Measurements from ENCODE around the gene UBAC2.
A peak's percentile ranks its signal among the peaks of the same experiment; 100 is the strongest.

The UBAC2 gene, protein sequence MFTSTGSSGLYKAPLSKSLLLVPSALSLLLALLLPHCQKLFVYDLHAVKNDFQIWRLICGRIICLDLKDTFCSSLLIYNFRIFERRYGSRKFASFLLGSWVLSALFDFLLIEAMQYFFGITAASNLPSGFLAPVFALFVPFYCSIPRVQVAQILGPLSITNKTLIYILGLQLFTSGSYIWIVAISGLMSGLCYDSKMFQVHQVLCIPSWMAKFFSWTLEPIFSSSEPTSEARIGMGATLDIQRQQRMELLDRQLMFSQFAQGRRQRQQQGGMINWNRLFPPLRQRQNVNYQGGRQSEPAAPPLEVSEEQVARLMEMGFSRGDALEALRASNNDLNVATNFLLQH

DNA sequence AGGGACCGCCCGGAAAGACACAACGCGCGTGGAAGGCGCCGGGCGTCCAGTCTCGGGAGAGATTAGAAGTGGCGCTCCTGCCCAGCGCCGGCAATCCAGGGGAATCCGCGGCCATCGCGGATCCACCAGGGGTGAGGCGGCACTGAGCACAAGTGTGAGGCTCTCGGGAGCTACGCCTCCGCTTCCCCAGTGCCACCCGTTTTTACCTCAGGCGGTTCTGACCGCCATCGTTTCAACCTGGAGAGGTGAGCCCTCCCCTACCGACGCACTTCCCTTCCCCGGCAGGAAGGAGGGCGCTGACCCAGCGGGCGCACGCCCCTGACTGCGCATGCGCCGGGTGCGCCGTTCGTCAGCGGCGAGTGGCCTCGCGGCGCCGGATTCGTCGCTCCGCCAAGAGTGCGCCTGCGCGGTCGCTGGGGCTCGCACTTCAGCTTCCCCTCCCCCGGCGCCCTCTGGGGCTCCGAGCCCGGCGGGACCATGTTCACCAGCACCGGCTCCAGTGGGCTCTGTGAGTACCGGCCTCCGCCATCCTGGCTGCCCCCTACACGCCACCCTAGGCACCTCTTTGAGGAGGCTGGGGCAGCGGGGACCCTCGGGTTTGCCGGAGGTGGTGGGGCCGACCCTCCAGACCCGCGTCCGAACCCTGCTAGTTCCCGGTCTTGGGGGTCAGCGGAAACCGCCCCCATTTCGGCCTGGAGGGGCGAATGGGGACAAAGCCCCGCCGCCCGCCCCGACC lies at the start of gene UBAC2:
Gene UBAC2 (plus strand): TSS at position 423 of the 736 bp plus-strand sequence. CDS start 55 bp downstream, at position 478.
- peak; percentile 100 for DNase-seq (ENCODE audit: low spot score)

DNA sequence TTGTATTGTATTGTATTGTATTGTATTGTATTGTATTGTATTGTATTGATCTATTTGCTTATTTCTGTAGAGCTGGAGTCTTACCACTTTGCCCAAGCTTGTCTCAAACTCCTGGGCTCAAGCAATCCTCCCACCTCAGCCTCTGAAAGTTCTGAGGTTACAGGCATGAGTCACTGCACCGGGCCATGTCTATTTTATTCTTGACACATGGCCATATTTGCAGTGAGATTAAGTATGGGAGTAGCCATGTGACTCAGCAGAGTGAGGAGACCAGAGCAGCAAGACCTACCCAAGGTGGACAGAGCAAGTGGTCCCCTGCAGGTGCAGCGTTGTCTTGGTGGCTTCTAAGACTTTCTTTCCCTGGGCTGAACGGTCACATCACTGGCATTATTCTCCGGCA lies 49.1 kb upstream of the UBAC2 start:
- DNase-seq (ENCODE audit: low spot score), result peak; percentile 18

DNA sequence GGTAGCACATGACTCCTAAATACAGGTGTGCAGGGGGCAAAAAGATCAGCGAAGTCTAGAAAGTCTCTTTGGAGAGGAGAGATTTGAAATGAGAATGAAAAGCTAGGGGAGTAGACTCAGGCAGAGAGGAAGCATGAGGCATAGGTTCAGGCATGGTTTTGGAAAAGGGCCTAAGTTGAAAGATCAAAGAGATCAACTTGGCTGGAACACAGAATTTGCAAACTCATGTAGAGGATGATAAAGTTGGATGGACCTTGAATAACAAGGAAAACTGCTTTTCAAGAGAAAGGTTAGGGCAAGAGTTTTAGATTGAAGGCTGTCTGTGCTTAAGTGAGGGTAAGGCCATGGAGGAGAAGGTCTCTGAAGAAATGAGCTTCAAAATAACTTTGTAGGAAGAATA lies 47.4 kb upstream of the UBAC2 start:
- DNase-seq (ENCODE audit: low spot score), result peak; percentile 24

DNA sequence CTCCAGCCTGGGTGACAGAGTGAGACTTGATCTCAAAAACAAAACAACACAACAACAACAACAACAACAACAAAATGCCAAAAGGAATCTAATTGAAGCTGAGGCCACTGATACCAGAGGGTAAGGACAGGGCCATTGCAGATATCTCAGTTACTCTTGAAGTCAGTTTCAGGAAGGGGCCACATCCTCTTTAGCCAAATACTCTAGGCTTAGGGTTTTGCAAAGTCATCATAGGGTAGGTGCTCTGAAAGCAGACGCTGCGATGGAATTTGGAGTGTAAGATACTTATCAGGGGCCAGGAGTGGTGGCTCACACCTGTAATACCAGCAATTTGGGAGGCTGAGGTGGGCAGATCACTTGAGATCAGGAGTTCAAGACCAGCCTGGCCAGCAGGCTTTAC lies 46.6 kb upstream of the UBAC2 start:
- DNase-seq (ENCODE audit: low spot score), result no peak

GRCh38 chr13:99155821-99156220 lies 44.8 kb upstream of the UBAC2 start:
- DNase-seq (ENCODE audit: low spot score), result no peak

DNA sequence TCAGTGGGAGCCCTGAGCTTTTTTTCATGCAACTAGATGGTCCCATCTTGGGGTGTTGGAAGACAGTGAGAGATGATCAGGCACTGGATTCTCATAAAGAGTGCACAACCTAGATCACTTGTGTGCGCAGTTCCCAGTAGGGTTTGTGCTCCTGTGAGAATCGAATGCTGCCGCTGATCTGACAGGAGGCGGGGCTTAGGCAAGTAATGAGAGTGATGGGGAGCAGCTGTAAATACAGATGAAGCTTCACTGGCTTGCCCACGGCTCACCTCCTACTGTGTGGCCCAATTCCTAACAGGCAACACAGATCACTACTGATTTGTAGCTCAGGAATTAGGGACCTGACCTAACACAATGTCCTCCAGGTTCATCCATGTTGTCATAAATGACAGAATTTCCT lies 43.6 kb upstream of the UBAC2 start:
- DNase-seq (ENCODE audit: low spot score), result no peak

DNA sequence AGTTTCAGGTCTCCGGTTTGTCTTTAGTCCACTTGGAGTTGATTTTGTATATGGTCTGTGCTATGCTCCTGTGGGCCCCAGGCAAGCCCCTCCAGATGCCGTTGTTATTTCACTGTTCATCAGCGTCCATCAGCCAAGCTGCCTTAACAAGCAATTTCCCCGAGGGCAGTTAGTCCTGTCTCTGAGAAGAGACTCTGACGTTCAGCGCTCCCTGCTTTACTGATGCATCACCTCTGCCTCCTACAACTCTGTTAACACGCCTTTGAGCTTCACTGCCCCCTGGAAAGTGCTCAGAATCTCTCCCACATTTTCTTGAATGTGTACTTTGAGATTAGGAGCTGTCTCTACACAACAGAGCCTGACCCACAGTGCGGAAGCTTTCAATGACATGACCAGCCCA lies 41.8 kb upstream of the UBAC2 start:
- no peak for DNase-seq (ENCODE audit: low spot score)

DNA sequence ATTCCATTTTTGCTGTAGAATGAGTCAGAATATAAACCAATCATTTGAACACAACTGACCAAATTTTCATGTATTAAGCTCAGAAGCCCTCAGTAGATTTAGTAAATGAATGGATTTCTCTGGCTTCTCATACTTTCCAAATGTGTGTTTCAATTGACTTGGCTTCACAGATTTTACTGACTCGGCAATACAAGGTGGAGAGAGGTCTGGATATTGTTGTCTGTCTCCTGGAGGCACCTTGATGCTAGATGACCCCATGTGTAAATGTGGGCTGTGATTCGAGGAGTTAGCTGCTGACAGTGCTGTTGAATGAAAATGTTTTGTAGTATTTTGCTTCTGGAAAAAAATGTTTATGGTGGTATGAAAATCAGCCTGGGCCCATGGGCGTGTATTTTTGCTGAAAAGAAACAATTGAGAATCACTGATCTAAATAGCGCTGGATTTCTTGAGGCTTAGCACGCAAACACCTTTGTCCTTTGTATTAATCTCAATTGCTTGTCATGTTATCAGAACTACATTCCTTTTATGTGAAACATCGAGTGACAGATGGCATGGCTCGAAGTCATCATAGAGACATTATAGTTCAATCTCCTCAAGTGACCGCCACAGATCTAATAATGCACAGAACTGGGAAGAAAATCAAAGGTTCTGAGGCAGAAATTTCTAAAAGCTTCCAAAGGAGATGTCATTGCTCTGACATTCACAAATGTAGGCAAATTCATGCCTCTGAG lies 41.2 kb upstream of the UBAC2 start:
- DNase-seq (ENCODE audit: low spot score), result no peak

- DNase-seq (ENCODE audit: low spot score), result no peak
Measured at GRCh38 chr13:99160415-99160814, 40.2 kb upstream of the UBAC2 start.

DNA sequence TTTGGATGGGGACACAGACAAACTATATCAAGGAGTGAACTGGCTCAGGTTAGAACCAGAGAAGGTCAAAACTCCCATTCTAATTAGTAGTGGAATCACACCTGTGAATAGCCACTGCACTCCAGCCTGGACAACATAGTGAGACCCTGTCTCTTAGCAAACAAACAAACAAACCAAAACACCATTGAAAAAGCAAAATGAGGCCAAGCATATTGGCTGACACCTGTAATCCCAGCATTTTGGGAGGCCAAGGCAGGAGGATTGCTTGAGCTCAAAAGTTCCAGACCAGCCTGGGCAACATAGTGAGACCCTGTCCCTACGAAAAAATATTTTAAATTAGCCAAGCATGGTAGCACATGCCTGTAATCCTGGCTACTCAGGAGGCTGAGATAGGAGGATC lies 39.1 kb upstream of the UBAC2 start:
- DNase-seq (ENCODE audit: low spot score), result no peak

GRCh38 chr13:99162567-99163361 lies 37.9 kb upstream of the UBAC2 start:
- no peak for DNase-seq (ENCODE audit: low spot score)

GRCh38 chr13:99164226-99164625 lies 36.4 kb upstream of the UBAC2 start:
- DNase-seq (ENCODE audit: low spot score), result no peak

DNA sequence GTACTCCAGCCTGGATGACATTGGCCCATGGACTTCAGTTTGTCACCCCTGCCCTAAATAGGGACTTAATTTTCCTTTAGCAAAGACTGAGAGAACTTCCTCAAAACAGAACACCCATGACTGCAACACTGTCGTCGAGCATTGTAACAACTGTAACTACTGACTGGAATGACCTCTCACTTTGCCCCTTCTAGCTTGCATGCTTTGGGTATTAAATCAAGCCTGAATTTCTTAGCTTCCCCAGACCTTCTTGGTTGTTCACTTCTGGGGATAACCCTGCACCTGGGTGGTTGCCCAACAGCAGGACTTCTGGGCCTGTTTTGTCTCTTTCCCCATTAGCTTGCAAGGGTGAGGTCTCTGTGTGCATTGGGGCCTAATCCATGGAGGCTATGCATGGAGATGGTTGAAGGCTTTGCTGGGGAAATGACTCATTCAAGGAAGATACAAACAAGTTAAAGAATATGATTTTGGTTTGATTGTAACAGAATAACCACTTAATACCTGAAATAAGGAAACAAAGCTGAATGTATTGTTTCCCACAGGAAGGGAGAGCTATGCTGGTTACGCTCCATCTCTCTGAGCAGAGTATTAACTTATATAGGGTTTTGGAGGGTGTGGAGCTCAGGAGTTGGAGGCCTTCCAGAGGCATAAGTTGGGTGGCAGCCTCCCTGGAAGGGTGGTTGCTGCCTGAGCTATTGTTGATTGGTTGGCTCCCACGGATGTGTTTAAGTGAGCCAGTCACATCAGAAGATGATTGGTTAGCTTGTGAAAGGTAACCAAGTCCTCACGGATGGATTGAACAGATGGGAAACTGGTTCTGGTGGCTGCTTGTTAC lies 34.7 kb upstream of the UBAC2 start:
- DNase-seq (ENCODE audit: low spot score), result no peak

DNA sequence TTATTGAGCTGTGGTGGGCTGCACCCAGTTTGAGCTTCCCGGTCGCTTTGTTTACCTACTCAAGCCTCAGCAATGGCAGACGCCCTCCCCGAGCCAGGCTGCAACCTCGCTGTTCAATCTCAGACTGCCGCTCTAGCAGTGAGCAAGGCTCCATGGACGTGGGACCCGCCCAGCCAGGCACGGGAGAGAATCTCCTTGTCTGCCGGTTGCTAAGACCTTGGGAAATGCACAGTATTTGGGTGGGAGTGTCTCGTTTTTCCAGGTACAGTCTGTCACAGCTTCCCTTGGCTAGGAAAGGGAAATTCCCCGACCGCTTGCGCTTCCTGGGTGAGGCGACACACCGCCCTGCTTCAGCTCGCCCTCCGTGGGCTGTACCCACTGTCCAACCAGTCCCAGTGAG lies 27.7 kb upstream of the UBAC2 start:
- no peak for DNase-seq (ENCODE audit: low spot score)

- DNase-seq (ENCODE audit: low spot score), result no peak
Measured at GRCh38 chr13:99173606-99174005, 27.0 kb upstream of the UBAC2 start.

DNA sequence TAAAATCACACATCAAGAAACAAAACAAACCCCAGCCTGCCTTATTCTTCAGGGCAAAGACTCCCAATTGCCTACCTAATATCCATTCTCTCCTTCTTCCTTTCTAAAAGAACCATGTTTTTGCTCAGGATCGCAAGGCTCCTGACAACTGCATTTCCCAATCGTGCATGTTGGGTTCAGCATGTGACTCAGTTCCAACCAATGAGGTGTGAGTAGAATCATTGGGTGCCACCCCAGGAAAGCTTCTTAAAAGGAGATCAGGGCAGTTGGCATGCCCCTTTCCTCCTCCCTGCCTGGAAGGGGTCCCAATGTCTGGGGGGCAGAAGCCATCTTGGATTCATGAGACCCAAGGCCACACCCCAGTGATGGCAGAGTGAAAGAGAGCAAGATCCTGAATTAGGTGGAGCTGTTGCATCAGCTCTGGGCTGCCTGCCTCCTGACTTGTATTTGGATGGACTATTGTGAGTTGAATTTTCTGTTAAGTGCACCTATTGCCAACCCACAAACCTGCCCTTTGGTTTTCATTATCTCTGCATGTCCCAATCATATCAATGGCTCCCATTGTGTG lies 26.0 kb upstream of the UBAC2 start:
- DNase-seq (ENCODE audit: low spot score), result no peak

GRCh38 chr13:99176309-99177276 lies 24.1 kb upstream of the UBAC2 start:
- peak; percentile 78 for DNase-seq (ENCODE audit: low spot score)

DNA sequence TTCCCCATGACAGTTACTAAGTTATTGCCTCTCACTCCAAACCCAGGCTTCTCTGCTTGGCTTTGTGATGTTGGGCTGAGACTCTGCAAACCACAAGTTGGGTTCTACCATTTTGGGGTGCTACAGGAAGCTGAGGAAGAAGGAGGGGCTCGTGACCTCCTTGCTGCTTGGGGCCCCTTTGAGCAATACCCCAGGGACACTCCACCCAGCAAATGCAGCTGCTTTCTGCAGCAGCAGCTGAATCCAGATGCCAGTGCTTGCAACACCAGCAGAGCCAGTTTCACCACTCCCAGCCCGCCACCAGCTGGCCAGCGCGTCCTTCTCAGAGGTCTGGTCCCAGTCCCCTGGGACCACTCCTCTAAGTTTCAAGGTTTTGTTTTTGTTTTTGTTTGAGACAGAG lies 22.0 kb upstream of the UBAC2 start:
- no peak for DNase-seq (ENCODE audit: low spot score)

- no peak for DNase-seq (ENCODE audit: low spot score)
Measured at GRCh38 chr13:99179460-99179859, 21.2 kb upstream of the UBAC2 start.

DNA sequence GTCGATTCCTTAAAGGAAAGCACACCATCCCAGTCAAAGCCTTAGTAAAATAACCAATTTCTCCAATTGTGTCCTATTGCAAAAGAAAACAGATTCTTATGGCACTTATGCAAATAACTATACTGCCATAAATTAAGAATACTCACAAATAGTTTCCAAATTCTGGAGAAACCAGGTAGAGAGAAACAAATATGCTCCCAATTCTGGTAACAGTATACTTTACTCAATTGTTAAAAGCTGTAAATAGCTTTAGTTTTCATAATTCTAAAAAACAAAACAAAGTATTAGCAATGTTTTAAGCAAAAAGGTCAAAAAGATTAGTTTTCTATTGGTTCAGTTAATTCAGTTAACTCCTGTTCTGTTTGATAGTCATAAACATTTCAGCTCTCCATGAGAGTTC lies 18.2 kb upstream of the UBAC2 start:
- DNase-seq (ENCODE audit: low spot score), result no peak

Data from AG08395 (cell line).